ENCODE data around the gene TBL1XR1.

The TBL1XR1 gene

GRCh38 chr3:177061369-177061768 is 135.9 kb downstream of the TBL1XR1 start:
- no peak for DNase-seq (ENCODE audit: low spot score)

- no peak for DNase-seq (ENCODE audit: low spot score)
These were observed 136.8 kb downstream of the TBL1XR1 start for GRCh38 chr3:177060492-177060891.

GRCh38 chr3:177058648-177059047 is 138.6 kb downstream of the TBL1XR1 start:
- DNase-seq (ENCODE audit: low spot score): no peak

- no peak for DNase-seq (ENCODE audit: low spot score)
These were observed 139.5 kb downstream of the TBL1XR1 start for GRCh38 chr3:177057768-177058167.

GRCh38 chr3:177056927-177057326 is 140.4 kb downstream of the TBL1XR1 start:
- no peak for DNase-seq (ENCODE audit: low spot score)

GRCh38 chr3:177055605-177056571 is 141.4 kb downstream of the TBL1XR1 start:
- DNase-seq (ENCODE audit: low spot score): no peak

- DNase-seq (ENCODE audit: low spot score): no peak
These were observed 144.2 kb downstream of the TBL1XR1 start for GRCh38 chr3:177053107-177053506.

- DNase-seq (ENCODE audit: low spot score): no peak
These were observed 145.9 kb downstream of the TBL1XR1 start for GRCh38 chr3:177051411-177051810.

GRCh38 chr3:177050501-177051237 is 146.6 kb downstream of the TBL1XR1 start:
- no peak for DNase-seq (ENCODE audit: low spot score)

- no peak for DNase-seq (ENCODE audit: low spot score)
These were observed 151.5 kb downstream of the TBL1XR1 start for GRCh38 chr3:177045767-177046166.

- no peak for DNase-seq (ENCODE audit: low spot score)
These were observed 152.1 kb downstream of the TBL1XR1 start for GRCh38 chr3:177045222-177045621.

- DNase-seq (ENCODE audit: low spot score): no peak
These were observed 155.3 kb downstream of the TBL1XR1 start for GRCh38 chr3:177041730-177042551.

- DNase-seq (ENCODE audit: low spot score): no peak
These were observed 156.1 kb downstream of the TBL1XR1 start for GRCh38 chr3:177041021-177041729.

GRCh38 chr3:177039490-177040274 is 157.6 kb downstream of the TBL1XR1 start:
- DNase-seq (ENCODE audit: low spot score): no peak

GRCh38 chr3:177037241-177037640 is 160.0 kb downstream of the TBL1XR1 start:
- DNase-seq (ENCODE audit: low spot score): no peak

GRCh38 chr3:177035676-177036075 is 161.6 kb downstream of the TBL1XR1 start:
- no peak for DNase-seq (ENCODE audit: low spot score)

- DNase-seq (ENCODE audit: low spot score): no peak
These were observed 162.3 kb downstream of the TBL1XR1 start for GRCh38 chr3:177034832-177035475.

- no peak for DNase-seq (ENCODE audit: low spot score)
These were observed 170.6 kb downstream of the TBL1XR1 start for GRCh38 chr3:177026505-177027277.

- no peak for DNase-seq (ENCODE audit: low spot score)
These were observed 181.4 kb downstream of the TBL1XR1 start for GRCh38 chr3:177015881-177016280.

All from iPS-NIHi11 (cell line).